Fibroblast of lung (primary cell): ENCODE data around the gene CFAP61.

Experiments used
- CTCF ChIP-seq, 2 donors: IDR thresholded peaks in 1 of 2; conservative IDR thresholded peaks in 1 of 2; 1 replicate in 1 of 2; 2 replicates in 1 of 2; pipeline ENCODE4 v1.5.1; 2011 to 2012; ENCODE audit warnings: low read length in 2 of 2, control low read depth in 1 of 2, inconsistent platforms in 1 of 2, low read depth in 1 of 2, mild to moderate bottlenecking in 1 of 2
- EZH2 ChIP-seq: IDR thresholded peaks from 2 replicates; pipeline ENCODE4 v1.5.1; 2012; ENCODE audit warnings: low read length, control low read depth, mild to moderate bottlenecking; ENCODE audit errors: missing control alignments

GRCh38 chr20:20184149-20184548, 131.8 kb downstream of the CFAP61 start:
- TF ChIP-seq EZH2 = no peak
- peak in 1 of 2 donors; percentile 23 for TF ChIP-seq CTCF (conservative IDR thresholded peaks at IDR 0.05 in 1 of 2, IDR thresholded peaks at IDR 0.05 in 1 of 2; ENCODE audit: low read depth in 1 of 2, low read length in 2 of 2)
